PC-3 (cell line): Measurements from ENCODE around the gene FOXP1. TPM values are rescaled to one million over a fixed set of nuclear protein-coding genes. Genes with fewer than 3 reads are reported as not detected.

Experiments used
- ATAC-seq: fragments of 200-7000 bp; cut with Tn5 transposase; 2 replicates; pipeline ENCODE4 v1.9.1; 2020; ENCODE audit warnings: mild to moderate bottlenecking, moderate library complexity
- BruUV-seq: library from RNA; stranded (reverse); fragments of 400-500 nt; replicated peaks from 2 replicates; lab custom pipeline; 2021; lab: Mats Ljungman, UMichigan
- CTCF ChIA-PET: fragments of 300-600 bp; sonication (Branson Sonifier 250); formaldehyde crosslinking; loops from one replicate; lab custom pipeline; 2022; ENCODE audit warnings: antibody characterized with exemption; lab: Charles Lee
- POLR2A ChIA-PET: fragments of 300-600 bp; sonication (Branson Sonifier 250); formaldehyde crosslinking; loops from one replicate; lab custom pipeline; 2022; ENCODE audit warnings: antibody characterized with exemption; ENCODE audit not compliant: unreplicated experiment; lab: Charles Lee
- DNase-seq: peaks from one replicate; pipeline ENCODE4 v3.0.0-alpha.2; 2015
- H2AFZ ChIP-seq: fragments of 300-600 bp; sonication (generic); 2 replicates; pipeline ENCODE4 v1.6.0; 2016; ENCODE audit warnings: antibody characterized with exemption, low read length
- H3F3A ChIP-seq: fragments of 300-600 bp; sonication (generic); one replicate; pipeline ENCODE4 v1.6.0; 2017; ENCODE audit warnings: antibody characterized with exemption, low read length, control low read depth, mild to moderate bottlenecking; ENCODE audit not compliant: unreplicated experiment
- H3K27ac ChIP-seq: fragments of 300-600 bp; sonication (generic); 2 replicates; pipeline ENCODE4 v1.5.1; 2016; ENCODE audit warnings: mild to moderate bottlenecking, low read length
- H3K27me3 ChIP-seq: fragments of 300-600 bp; sonication (generic); 2 replicates; pipeline ENCODE4 v1.6.1; 2016; ENCODE audit warnings: low read length, mixed read lengths
- H3K36me3 ChIP-seq: fragments of 300-600 bp; sonication (generic); 2 replicates; pipeline ENCODE4 v1.6.1; 2016; ENCODE audit warnings: low read depth, mixed run types, low read length, mixed read lengths
- H3K4me1 ChIP-seq: fragments of 300-600 bp; sonication (generic); 2 replicates; pipeline ENCODE4 v1.5.1; 2016; ENCODE audit warnings: low read length; ENCODE audit not compliant: insufficient read depth
- H3K4me2 ChIP-seq: fragments of 300-600 bp; sonication (generic); 2 replicates; pipeline ENCODE4 v1.6.0; 2016; ENCODE audit warnings: low read length
- H3K4me3 ChIP-seq: fragments of 300-600 bp; sonication (generic); 2 replicates; pipeline ENCODE4 v1.5.1; 2016; ENCODE audit warnings: mild to moderate bottlenecking, low read length, mixed read lengths
- H3K79me2 ChIP-seq: fragments of 300-600 bp; sonication (generic); 2 replicates; pipeline ENCODE4 v1.6.1; 2017; ENCODE audit warnings: low read length, mixed read lengths
- H3K9ac ChIP-seq: fragments of 300-600 bp; sonication (generic); 2 replicates; pipeline ENCODE4 v1.6.0; 2016; ENCODE audit warnings: mild to moderate bottlenecking, low read length
- H3K9me2 ChIP-seq: fragments of 300-600 bp; sonication (generic); replicated peaks from 2 replicates; pipeline ENCODE4 v1.6.1; 2016; ENCODE audit warnings: mixed run types, low read length, mixed read lengths
- H3K9me3 ChIP-seq: fragments of 300-600 bp; sonication (generic); 2 replicates; pipeline ENCODE4 v1.6.1; 2016; ENCODE audit warnings: low read length, mixed read lengths
- H4K20me1 ChIP-seq: fragments of 300-600 bp; sonication (generic); 2 replicates; pipeline ENCODE4 v1.6.1; 2016; ENCODE audit warnings: low read length, mixed read lengths
- EZH2 ChIP-seq: fragments of 300-600 bp; sonication (generic); IDR thresholded peaks from one replicate; pipeline ENCODE4 v1.6.1; 2017; ENCODE audit warnings: antibody characterized with exemption, mild to moderate bottlenecking, low read length; ENCODE audit not compliant: unreplicated experiment
- EZH2phosphoT487 ChIP-seq: fragments of 300-600 bp; sonication (generic); IDR thresholded peaks from 2 replicates; pipeline ENCODE4 v1.6.1; 2018; ENCODE audit warnings: mild to moderate bottlenecking, antibody characterized with exemption, low read length, borderline replicate concordance
- intact Hi-C: fragments of 100-400 bp; cut with micrococcal nuclease; formaldehyde crosslinking; loops from 2 replicates; pipeline ENCODE4 v1.9.0; 2023
- total RNA-seq: library from RNA; depleted of rRNA; stranded (reverse); fragments of >200 nt; gene quantifications from 2 replicates; pipeline ENCODE4 v1.2.3, GENCODE V29; 2014
- TF ChIP-seq, protein P1 (sequence below): fragments of 300-600 bp; sonication (generic); conservative IDR thresholded peaks from 2 replicates; pipeline ENCODE4 v1.5.1; 2017; ENCODE audit warnings: antibody characterized with exemption, low read depth, mild to moderate bottlenecking, low read length

Gene FOXP1
- total RNA-seq, 1 experiment from 2014 or later = 35.3 TPM

DNA sequence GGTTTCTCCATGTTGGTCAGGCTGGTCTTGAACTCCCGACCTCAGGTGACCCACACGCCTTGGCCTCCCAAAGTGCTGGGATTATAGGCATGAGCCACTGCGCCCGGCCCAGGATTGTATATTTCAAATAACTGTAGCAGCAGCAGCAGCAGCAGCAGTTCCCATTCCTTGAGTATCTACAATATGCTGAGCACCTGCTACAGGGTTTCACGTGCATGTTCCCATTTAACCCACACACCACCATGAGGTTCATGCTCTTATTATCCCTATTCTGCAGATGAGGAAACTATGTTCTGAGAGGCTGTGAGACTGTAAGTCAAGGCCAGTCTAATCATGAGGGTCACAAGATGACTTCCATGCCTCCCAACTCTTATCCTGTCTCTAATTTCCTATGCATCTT is 30.9 kb upstream of the FOXP1 start:
- intact Hi-C loops = no loop called here
- BruUV-seq = no TSS peak
- Histone ChIP-seq H3K9me3 (no peaks in the 10 kb centered on the region), H3K27me3 (no peaks in the 10 kb centered on the region), H3K9me2 (no peaks in the 10 kb centered on the region), H2AFZ (no peak overlapping the region), H3F3A (no peaks in the 10 kb centered on the region), H3K27ac (no peak overlapping the region), H3K4me1 (no peaks in the 10 kb centered on the region), H3K79me2 (no peaks in the 10 kb centered on the region), H4K20me1 (no peaks in the 10 kb centered on the region), H3K9ac (no peak overlapping the region), H3K36me3 (no peaks in the 10 kb centered on the region), H3K4me3 (no peak overlapping the region), H3K4me2 (no peak overlapping the region)
- DNase-seq = no peak
- no peak for ATAC-seq
- TF ChIP-seq, protein P1, sequence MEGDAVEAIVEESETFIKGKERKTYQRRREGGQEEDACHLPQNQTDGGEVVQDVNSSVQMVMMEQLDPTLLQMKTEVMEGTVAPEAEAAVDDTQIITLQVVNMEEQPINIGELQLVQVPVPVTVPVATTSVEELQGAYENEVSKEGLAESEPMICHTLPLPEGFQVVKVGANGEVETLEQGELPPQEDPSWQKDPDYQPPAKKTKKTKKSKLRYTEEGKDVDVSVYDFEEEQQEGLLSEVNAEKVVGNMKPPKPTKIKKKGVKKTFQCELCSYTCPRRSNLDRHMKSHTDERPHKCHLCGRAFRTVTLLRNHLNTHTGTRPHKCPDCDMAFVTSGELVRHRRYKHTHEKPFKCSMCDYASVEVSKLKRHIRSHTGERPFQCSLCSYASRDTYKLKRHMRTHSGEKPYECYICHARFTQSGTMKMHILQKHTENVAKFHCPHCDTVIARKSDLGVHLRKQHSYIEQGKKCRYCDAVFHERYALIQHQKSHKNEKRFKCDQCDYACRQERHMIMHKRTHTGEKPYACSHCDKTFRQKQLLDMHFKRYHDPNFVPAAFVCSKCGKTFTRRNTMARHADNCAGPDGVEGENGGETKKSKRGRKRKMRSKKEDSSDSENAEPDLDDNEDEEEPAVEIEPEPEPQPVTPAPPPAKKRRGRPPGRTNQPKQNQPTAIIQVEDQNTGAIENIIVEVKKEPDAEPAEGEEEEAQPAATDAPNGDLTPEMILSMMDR = no peak
- TF ChIP-seq EZH2phosphoT487 = no peak
- no peak for TF ChIP-seq EZH2
- CTCF ChIA-PET = no interaction called here
- POLR2A ChIA-PET = no interaction called here

GRCh38 chr3:71611099-71611498 is 27.6 kb upstream of the FOXP1 start:
- Histone ChIP-seq H3K4me2 (no peak overlapping the region), H3K4me3 (no peak overlapping the region), H4K20me1 (no peaks in the 10 kb centered on the region), H3F3A (no peaks in the 10 kb centered on the region), H3K9me3 (no peaks in the 10 kb centered on the region), H3K27me3 (no peaks in the 10 kb centered on the region), H3K9ac (no peak overlapping the region), H2AFZ (no peak overlapping the region), H3K36me3 (no peaks in the 10 kb centered on the region), H3K4me1 (no peaks in the 10 kb centered on the region), H3K9me2 (no peaks in the 10 kb centered on the region), H3K27ac (no peak overlapping the region), H3K79me2 (no peaks in the 10 kb centered on the region)
- intact Hi-C loops = no loop called here
- POLR2A ChIA-PET = no interaction called here
- BruUV-seq = no TSS peak
- CTCF ChIA-PET = no interaction called here
- no peak for TF ChIP-seq EZH2
- TF ChIP-seq, protein P1 = no peak
- TF ChIP-seq EZH2phosphoT487 = no peak
- no peak for ATAC-seq
- DNase-seq = no peak

DNA sequence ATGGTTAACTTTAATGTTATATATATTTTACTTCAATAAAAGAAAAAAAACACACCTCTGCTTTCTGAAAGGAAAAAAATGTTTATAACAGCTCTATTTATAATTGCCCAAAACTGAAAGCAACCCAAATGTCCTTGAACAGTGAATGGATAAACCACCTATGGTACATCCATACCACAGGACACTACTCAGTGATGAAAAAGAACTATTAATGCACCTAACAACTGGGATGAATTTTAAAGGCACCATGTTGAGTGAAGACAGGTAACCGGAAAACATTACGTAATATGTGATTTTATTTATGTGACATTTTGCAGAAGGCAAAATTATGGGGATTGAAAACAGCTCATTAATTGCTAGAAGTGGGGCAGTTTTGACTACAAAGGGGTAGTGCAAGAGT is 23.8 kb upstream of the FOXP1 start:
- no peaks in the 10 kb centered on the region for H3K36me3 ChIP-seq
- no peaks in the 10 kb centered on the region for H3K9me3 ChIP-seq
- TF ChIP-seq EZH2phosphoT487 = no peak
- no peak for TF ChIP-seq EZH2
- TF ChIP-seq, protein P1 = no peak
- H3K27me3 ChIP-seq = no peaks in the 10 kb centered on the region
- H4K20me1 ChIP-seq = no peaks in the 10 kb centered on the region
- no peak overlapping the region for H3K4me2 ChIP-seq
- no peaks in the 10 kb centered on the region for H3F3A ChIP-seq
- ChIA-PET POLR2A (no interaction called here), CTCF (no interaction called here)
- no peak overlapping the region for H3K9ac ChIP-seq
- intact Hi-C loops = no loop called here
- no peaks in the 10 kb centered on the region for H3K79me2 ChIP-seq
- H3K4me3 ChIP-seq = no peak overlapping the region
- no peak overlapping the region for H3K27ac ChIP-seq
- no peaks in the 10 kb centered on the region for H3K9me2 ChIP-seq
- ATAC-seq (no peak), DNase-seq (no peak)
- BruUV-seq = no TSS peak
- H3K4me1 ChIP-seq = peaks cover under 1% of the 10 kb centered on the region; the same call in 1 of the 2 replicates
- H2AFZ ChIP-seq = no peak overlapping the region
